Neural cell (in vitro differentiated cells): ENCODE measurements around the gene KLKB1.

Source experiments
- EP300 ChIP-seq: fragments of 450-650 bp; conservative IDR thresholded peaks from 2 replicates; pipeline ENCODE4 v1.6.1; 2014; ENCODE audit warnings: antibody characterized with exemption, mild to moderate bottlenecking, moderate library complexity; ENCODE audit not compliant: poor library complexity, severe bottlenecking
- EZH2 ChIP-seq: fragments of 200-600, 300-800 bp; shearing (Covaris generic), sonication (generic); IDR thresholded peaks from 2 replicates; pipeline ENCODE4 v1.6.1; 2014; ENCODE audit warnings: antibody characterized with exemption, low read length, borderline replicate concordance, mild to moderate bottlenecking; ENCODE audit not compliant: insufficient read depth, poor library complexity, severe bottlenecking
- RAD21 ChIP-seq: fragments of 450-650 bp; conservative IDR thresholded peaks from 2 replicates; pipeline ENCODE4 v1.6.1; 2014; ENCODE audit warnings: antibody characterized with exemption, mild to moderate bottlenecking, moderate library complexity
- SMC3 ChIP-seq: fragments of 450-650 bp; conservative IDR thresholded peaks from 2 replicates; pipeline ENCODE4 v1.6.1; 2014; ENCODE audit warnings: antibody characterized with exemption, mild to moderate bottlenecking, moderate library complexity; ENCODE audit not compliant: poor library complexity
- TF ChIP-seq, protein P1 (sequence below): fragments of 450-650 bp; IDR thresholded peaks from 2 replicates; pipeline ENCODE4 v1.5.1; 2014; ENCODE audit warnings: antibody characterized with exemption, mild to moderate bottlenecking, moderate library complexity; ENCODE audit not compliant: poor library complexity, severe bottlenecking

DNA sequence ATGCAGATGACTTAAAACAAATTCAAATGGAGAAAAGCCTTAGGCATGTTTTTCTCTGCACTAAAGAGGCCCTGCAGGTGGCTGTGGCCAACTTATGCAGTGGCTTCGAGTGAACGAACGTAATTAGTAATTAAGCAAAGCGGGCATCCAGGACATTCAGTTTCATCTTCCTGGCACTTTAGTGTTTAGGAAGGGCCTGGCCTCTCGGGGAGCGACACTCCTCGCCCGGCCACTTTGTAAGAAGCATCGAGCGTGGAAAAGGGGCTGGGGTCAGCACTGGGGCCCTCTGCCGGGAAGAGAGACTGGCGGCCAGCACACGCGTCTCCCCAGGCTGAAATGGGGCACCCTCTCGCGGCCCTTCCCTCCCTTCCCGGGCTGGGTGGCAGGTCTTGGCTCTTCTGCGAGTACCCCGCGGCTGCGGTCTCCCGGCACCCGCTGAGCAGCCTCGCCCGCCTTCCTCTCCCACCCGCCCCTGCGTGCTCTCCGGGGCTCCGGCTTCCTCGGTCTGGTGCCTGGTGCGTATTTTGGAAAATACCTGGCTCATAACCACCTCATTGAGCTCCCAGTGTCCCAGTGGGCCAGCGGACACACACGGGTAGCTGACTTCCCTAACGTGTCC, 36.6 kb upstream of the KLKB1 start:
- TF ChIP-seq EP300 (no peak), SMC3 (no peak), EZH2 (no peak), RAD21 (peak; percentile 16)
- TF ChIP-seq, protein P1, sequence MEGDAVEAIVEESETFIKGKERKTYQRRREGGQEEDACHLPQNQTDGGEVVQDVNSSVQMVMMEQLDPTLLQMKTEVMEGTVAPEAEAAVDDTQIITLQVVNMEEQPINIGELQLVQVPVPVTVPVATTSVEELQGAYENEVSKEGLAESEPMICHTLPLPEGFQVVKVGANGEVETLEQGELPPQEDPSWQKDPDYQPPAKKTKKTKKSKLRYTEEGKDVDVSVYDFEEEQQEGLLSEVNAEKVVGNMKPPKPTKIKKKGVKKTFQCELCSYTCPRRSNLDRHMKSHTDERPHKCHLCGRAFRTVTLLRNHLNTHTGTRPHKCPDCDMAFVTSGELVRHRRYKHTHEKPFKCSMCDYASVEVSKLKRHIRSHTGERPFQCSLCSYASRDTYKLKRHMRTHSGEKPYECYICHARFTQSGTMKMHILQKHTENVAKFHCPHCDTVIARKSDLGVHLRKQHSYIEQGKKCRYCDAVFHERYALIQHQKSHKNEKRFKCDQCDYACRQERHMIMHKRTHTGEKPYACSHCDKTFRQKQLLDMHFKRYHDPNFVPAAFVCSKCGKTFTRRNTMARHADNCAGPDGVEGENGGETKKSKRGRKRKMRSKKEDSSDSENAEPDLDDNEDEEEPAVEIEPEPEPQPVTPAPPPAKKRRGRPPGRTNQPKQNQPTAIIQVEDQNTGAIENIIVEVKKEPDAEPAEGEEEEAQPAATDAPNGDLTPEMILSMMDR = peak; percentile 36
